ENCODE data around the gene KLK4. TPM values are rescaled to one million over a fixed set of nuclear protein-coding genes. Genes with fewer than 3 reads are reported as not detected.

Gene KLK4
- total and polyA plus RNA-seq, 12 donors, result 0.28 to 16.8 (median 3.2) TPM; not detected in 4

GRCh38 chr19:50952910-50953309, 41.7 kb upstream of the KLK4 start, which contains the start of gene KLK5:
Gene KLK5 (minus strand): TSS chr19:50953038. CDS start chr19:50952657, 381 bp downstream.
- no peak for DNase-seq
- no peak within 1 kb of the TSS for H3K4me3 ChIP-seq
- H3K27ac ChIP-seq, result no peak within 1 kb of the TSS
- TF ChIP-seq CTCF (IDR thresholded peaks at IDR 0.05), result no peak
- no peak for TF ChIP-seq POLR2A (IDR thresholded peaks at IDR 0.05)
- H3K27me3 ChIP-seq, result peaks cover 4% of the 10 kb centered on the region
- H3K9me3 ChIP-seq (replicated peaks in 1 of 3), result no peaks in the 10 kb centered on the region
- 17 to 28% (median 22%) methylated on average over 5 to 7 of the region's 7 CpGs for WGBS, 4 donors
- H3K4me1 ChIP-seq (replicated peaks in 1 of 2), result no peaks in the 10 kb centered on the region
- intact Hi-C loops (cut with DNase I), result no loop called here
- no peaks in the 10 kb centered on the region for H3K36me3 ChIP-seq (replicated peaks in 1 of 2)

- no peak for DNase-seq
- Histone ChIP-seq H3K27me3 (no peaks in the 10 kb centered on the region), H3K36me3 (replicated peaks in 1 of 2) (no peaks in the 10 kb centered on the region), H3K9me3 (replicated peaks in 1 of 3) (no peaks in the 10 kb centered on the region), H3K4me3 (no peak overlapping the region), H3K4me1 (replicated peaks in 1 of 2) (no peaks in the 10 kb centered on the region), H3K27ac (no peak overlapping the region)
- no peak for TF ChIP-seq CTCF (IDR thresholded peaks at IDR 0.05)
- TF ChIP-seq POLR2A (IDR thresholded peaks at IDR 0.05), result no peak
- intact Hi-C loops (cut with DNase I), result no loop called here
- WGBS, 4 donors, result 35 to 59% (median 54%) methylated on average over 3 to 19 of the region's 19 CpGs
Measured at GRCh38 chr19:50949861-50950260, 38.7 kb upstream of the KLK4 start.

- intact Hi-C loops (cut with DNase I), result no loop called here
- no peak for DNase-seq
- no peaks in the 10 kb centered on the region for H3K4me1 ChIP-seq (replicated peaks in 1 of 2)
- TF ChIP-seq CTCF (IDR thresholded peaks at IDR 0.05) (no peak), POLR2A (IDR thresholded peaks at IDR 0.05) (no peak)
- no peaks in the 10 kb centered on the region for H3K9me3 ChIP-seq (replicated peaks in 1 of 3)
- no peak overlapping the region for H3K27ac ChIP-seq
- WGBS, 4 donors, result 59 to 72% (median 71%) methylated on average over 4 of the region's 4 CpGs
- H3K27me3 ChIP-seq, result no peaks in the 10 kb centered on the region
- H3K4me3 ChIP-seq, result no peak overlapping the region
- H3K36me3 ChIP-seq (replicated peaks in 1 of 2), result no peaks in the 10 kb centered on the region
Measured at GRCh38 chr19:50947123-50947522, 35.9 kb upstream of the KLK4 start.

GRCh38 chr19:50944795-50945194, 33.6 kb upstream of the KLK4 start:
- Histone ChIP-seq H3K9me3 (replicated peaks in 1 of 3) (no peaks in the 10 kb centered on the region), H3K27me3 (peaks cover 3% of the 10 kb centered on the region), H3K27ac (no peak overlapping the region), H3K4me1 (replicated peaks in 1 of 2) (no peaks in the 10 kb centered on the region), H3K4me3 (no peak overlapping the region), H3K36me3 (replicated peaks in 1 of 2) (no peaks in the 10 kb centered on the region)
- DNase-seq, result no peak
- no peak for TF ChIP-seq POLR2A (IDR thresholded peaks at IDR 0.05)
- no peak for TF ChIP-seq CTCF (IDR thresholded peaks at IDR 0.05)
- intact Hi-C loops (cut with DNase I), result no loop called here
- WGBS, 4 donors, result 62 to 74% (median 64%) methylated on average over 4 of the region's 4 CpGs

All from adrenal gland (tissue), 12 donors.